ENCODE measurements around the gene IQUB. TPM values are rescaled to one million over a fixed set of nuclear protein-coding genes. Genes with fewer than 3 reads are reported as not detected.

The IQUB gene
- total RNA-seq, 4 donors from 2014 or later: 0.94 to 18.5 (median 7.2) TPM

DNA sequence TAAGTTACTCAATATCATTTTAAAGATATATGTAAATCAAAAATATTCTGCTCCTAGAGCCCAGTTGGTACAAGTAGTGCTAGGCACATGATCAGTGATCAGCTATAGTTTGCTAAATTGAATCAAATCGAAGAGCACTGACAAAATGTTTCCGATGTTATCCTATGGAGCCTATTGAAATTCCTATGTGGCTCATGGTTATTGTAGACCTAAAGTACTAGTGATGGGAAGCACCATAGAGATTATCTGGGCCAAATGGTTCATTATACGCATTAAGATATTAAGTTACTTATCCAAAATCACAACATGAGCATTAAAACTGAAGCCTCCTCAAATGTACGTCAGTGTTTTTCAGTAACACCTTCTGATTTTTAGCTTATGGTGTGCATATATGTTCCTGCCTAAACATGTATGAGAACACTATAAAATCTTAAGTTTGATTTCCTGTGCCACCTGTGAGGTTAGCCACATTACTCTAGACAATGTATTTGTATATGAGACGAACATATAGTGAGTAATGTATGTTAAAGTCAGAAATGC lies 103.2 kb downstream of the IQUB start:
- WGBS, 2 donors (ENCODE audit: low coverage in 1 of 2): 80 to 92% methylated on average over 5 of the region's 5 CpGs
- H3K4me1 ChIP-seq: no peaks in the 10 kb centered on the region
- ATAC-seq: no peak
- no peaks in the 10 kb centered on the region for H3K36me3 ChIP-seq
- no peaks in the 10 kb centered on the region for H3K9me3 ChIP-seq
- no peak overlapping the region for H3K4me3 ChIP-seq
- TF ChIP-seq POLR2AphosphoS5 (IDR thresholded peaks at IDR 0.05): no peak
- TF ChIP-seq, protein P1, sequence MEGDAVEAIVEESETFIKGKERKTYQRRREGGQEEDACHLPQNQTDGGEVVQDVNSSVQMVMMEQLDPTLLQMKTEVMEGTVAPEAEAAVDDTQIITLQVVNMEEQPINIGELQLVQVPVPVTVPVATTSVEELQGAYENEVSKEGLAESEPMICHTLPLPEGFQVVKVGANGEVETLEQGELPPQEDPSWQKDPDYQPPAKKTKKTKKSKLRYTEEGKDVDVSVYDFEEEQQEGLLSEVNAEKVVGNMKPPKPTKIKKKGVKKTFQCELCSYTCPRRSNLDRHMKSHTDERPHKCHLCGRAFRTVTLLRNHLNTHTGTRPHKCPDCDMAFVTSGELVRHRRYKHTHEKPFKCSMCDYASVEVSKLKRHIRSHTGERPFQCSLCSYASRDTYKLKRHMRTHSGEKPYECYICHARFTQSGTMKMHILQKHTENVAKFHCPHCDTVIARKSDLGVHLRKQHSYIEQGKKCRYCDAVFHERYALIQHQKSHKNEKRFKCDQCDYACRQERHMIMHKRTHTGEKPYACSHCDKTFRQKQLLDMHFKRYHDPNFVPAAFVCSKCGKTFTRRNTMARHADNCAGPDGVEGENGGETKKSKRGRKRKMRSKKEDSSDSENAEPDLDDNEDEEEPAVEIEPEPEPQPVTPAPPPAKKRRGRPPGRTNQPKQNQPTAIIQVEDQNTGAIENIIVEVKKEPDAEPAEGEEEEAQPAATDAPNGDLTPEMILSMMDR (IDR thresholded peaks at IDR 0.05): no peak
- no peak for TF ChIP-seq EP300 (IDR thresholded peaks at IDR 0.05)
- no peak for TF ChIP-seq POLR2A (IDR thresholded peaks at IDR 0.05)
- H3K27me3 ChIP-seq: no peaks in the 10 kb centered on the region
- no peak overlapping the region for H3K27ac ChIP-seq

DNA sequence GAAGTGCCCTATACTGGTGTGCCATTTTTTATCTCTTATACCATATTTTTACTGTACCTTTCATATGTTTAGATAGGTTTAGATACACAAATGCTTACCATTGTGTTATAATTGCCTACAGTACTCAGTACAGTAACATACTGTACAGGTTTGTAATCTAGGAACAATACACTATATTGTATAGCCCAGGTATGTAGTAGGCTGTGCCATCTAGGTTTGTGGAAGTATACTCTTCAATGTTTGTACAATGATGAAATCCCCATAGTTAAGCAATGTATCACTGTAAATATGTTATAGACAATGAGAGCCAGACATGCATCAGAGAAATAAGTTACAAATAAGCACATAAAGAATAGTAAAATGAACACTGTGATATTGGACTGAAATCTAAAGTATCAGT lies 109.1 kb downstream of the IQUB start:
- Histone ChIP-seq H3K9me3 (peaks cover 0 to 10% (median 0%) of the 10 kb centered on the region in 3 donors), H3K36me3 (no peaks in the 10 kb centered on the region), H3K4me3 (no peak overlapping the region), H3K27ac (no peak overlapping the region), H3K27me3 (no peaks in the 10 kb centered on the region), H3K4me1 (no peaks in the 10 kb centered on the region)
- no peak for ATAC-seq
- no peak for TF ChIP-seq POLR2AphosphoS5 (IDR thresholded peaks at IDR 0.05)
- TF ChIP-seq POLR2A (IDR thresholded peaks at IDR 0.05): no peak
- no peak for TF ChIP-seq EP300 (IDR thresholded peaks at IDR 0.05)
- TF ChIP-seq, protein P1 (IDR thresholded peaks at IDR 0.05): no peak

DNA sequence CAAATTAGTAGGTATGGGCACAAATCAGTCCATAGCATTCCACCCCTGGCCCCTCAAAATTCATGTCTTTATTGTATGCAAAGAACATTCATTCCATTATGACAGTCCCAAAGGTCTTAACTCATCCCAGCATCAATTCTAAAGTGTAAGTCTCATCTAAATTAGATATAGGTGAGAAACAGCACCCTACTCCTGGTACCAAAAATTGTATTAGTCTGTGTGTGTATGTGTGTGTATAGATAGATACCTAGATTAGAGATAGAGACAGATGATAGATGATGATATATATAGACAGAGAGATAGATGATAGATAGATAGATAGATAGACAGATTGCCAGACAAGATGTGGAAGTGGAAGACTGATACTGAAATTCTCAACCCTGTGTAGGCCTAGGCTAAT lies 109.9 kb downstream of the IQUB start:
- Histone ChIP-seq H3K27ac (no peak overlapping the region), H3K4me3 (no peak overlapping the region), H3K27me3 (no peaks in the 10 kb centered on the region), H3K9me3 (peaks cover 0 to 10% (median 0%) of the 10 kb centered on the region in 3 donors), H3K36me3 (no peaks in the 10 kb centered on the region), H3K4me1 (no peaks in the 10 kb centered on the region)
- ATAC-seq: no peak
- TF ChIP-seq, protein P1 (IDR thresholded peaks at IDR 0.05): no peak
- TF ChIP-seq EP300 (IDR thresholded peaks at IDR 0.05) (no peak), POLR2AphosphoS5 (IDR thresholded peaks at IDR 0.05) (no peak), POLR2A (IDR thresholded peaks at IDR 0.05) (no peak)

DNA sequence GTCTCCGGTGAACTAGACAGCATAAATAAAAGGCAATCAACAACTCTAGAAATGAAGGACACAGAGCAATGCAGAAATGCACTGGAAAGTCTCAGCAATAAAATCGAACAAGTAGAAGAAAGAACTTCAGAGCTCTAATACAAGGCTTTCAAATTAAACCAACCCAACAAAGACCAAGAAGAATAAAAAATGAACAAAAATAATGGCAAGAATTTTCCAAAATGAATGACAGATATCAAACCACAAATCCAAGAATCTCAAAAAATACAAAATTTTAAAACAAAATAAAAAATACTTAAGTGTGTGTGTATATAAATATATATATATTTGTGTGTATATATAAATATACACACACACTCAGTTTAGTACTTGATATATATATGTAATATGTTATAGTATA lies 110.8 kb downstream of the IQUB start:
- H3K4me3 ChIP-seq: no peak overlapping the region
- no peaks in the 10 kb centered on the region for H3K36me3 ChIP-seq
- H3K27me3 ChIP-seq: no peaks in the 10 kb centered on the region
- no peak overlapping the region for H3K27ac ChIP-seq
- no peak for ATAC-seq
- 97 to 100% methylated on average over 1 to 2 of the region's 2 CpGs for WGBS, 2 donors (ENCODE audit: low coverage in 1 of 2)
- H3K4me1 ChIP-seq: no peaks in the 10 kb centered on the region
- H3K9me3 ChIP-seq: peaks cover 0 to 10% (median 0%) of the 10 kb centered on the region in 3 donors
- TF ChIP-seq EP300 (IDR thresholded peaks at IDR 0.05) (no peak), POLR2A (IDR thresholded peaks at IDR 0.05) (no peak), POLR2AphosphoS5 (IDR thresholded peaks at IDR 0.05) (no peak)
- TF ChIP-seq, protein P1 (IDR thresholded peaks at IDR 0.05): no peak

DNA sequence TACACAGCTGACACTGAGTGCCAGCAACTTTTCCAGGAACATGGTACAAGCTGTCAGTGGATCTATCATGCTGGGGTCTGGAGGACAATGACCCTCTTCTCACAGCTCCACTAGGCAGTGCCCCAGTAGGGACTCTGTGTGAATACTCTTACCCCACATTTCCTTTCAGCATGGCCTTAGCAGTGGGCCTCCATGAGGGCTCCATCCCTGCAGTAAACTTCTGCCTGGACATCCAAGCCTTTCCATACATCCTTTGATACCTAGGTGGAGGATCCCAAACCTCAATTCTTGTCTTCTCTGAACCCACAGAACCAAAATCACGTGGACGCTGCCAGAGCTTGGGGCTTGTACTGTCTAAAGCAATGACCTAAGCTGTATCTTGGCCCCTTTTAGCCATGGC lies 116.8 kb downstream of the IQUB start:
- no CpG with 5 or more reads among the region's 2 CpGs for WGBS, 2 donors (ENCODE audit: low coverage in 1 of 2)
- peaks cover 0 to 3% (median 0%) of the 10 kb centered on the region in 3 donors for H3K4me1 ChIP-seq
- H3K27ac ChIP-seq: no peak overlapping the region
- H3K27me3 ChIP-seq: no peaks in the 10 kb centered on the region
- H3K4me3 ChIP-seq: no peak overlapping the region
- ATAC-seq: no peak
- peaks cover 0 to 9% (median 0%) of the 10 kb centered on the region in 3 donors for H3K9me3 ChIP-seq
- TF ChIP-seq POLR2A (IDR thresholded peaks at IDR 0.05) (no peak), EP300 (IDR thresholded peaks at IDR 0.05) (no peak), POLR2AphosphoS5 (IDR thresholded peaks at IDR 0.05) (no peak)
- TF ChIP-seq, protein P1 (IDR thresholded peaks at IDR 0.05): no peak
- H3K36me3 ChIP-seq: no peaks in the 10 kb centered on the region
